Effector memory CD8-positive, alpha-beta T cell (primary cell): Measurements from ENCODE around the gene CIART.
"Not testable (repeated sequence)": the region's sequence is repeated elsewhere in the genome, so short reads cannot be mapped to it uniquely, and the experiment has no call there.

Experiments
- ATAC-seq: fragments of 150-1000 bp; cut with Tn5 transposase; replicated peaks from 2 replicates; pipeline ENCODE4 v1.10.0; 2021; ENCODE audit warnings: mild to moderate bottlenecking, moderate library complexity
- DNase-seq, 3 experiments: peaks; one replicate each; pipeline ENCODE4 v3.0.0; 2021
- H3K27ac Mint-ChIP-seq, 2 donors: one replicate each; pipeline ENCODE4 v1.8.0; 2022; ENCODE audit warnings: mild to moderate bottlenecking in 2 of 2, mixed read lengths in 2 of 2, moderate library complexity in 2 of 2
- H3K27me3 Mint-ChIP-seq, 2 donors: one replicate each; pipeline ENCODE4 v1.8.0; 2022; ENCODE audit warnings: mixed read lengths in 2 of 2
- H3K36me3 Mint-ChIP-seq: one replicate; pipeline ENCODE4 v1.8.0; 2022; ENCODE audit warnings: mild to moderate bottlenecking, moderate library complexity, mixed read lengths; ENCODE audit not compliant: insufficient read depth
- H3K4me1 Mint-ChIP-seq, 2 donors: one replicate each; pipeline ENCODE4 v1.8.0; 2022; ENCODE audit warnings: low read depth in 2 of 2, mixed read lengths in 2 of 2
- H3K4me3 Mint-ChIP-seq, 2 donors: one replicate each; pipeline ENCODE4 v1.8.0; 2022; ENCODE audit warnings: mild to moderate bottlenecking in 2 of 2, mixed read lengths in 2 of 2, moderate library complexity in 2 of 2
- H3K9me3 Mint-ChIP-seq, 2 donors: one replicate each; pipeline ENCODE4 v1.8.0; 2022; ENCODE audit warnings: mixed read lengths in 2 of 2

CIART gene

GRCh38 chr1:150302338-150302737, 20.0 kb downstream of the CIART start:
- peak overlapping the region in 1 of 2 donors; percentile 64 for H3K27ac Mint-ChIP-seq
- no peak for ATAC-seq
- no peak overlapping the region for H3K4me3 Mint-ChIP-seq

DNA sequence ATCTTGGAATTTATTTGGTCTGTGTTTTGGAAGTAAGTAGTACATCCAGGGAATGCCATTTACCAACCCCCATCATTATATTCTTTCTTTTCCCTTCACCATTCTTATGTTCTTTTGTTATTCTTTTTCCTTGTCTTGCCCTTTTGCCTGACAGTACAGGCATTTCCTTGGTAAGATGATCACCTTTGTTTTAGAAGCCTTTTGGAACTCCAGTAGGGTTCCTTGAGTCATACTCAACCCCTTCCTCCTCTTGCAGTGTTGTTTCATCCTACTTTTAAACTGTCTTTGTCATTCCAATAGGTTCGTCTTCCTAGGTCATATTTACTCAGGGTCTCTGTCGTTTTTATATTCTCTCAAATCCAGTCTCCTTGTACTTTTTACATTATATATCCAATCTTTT, 20.5 kb downstream of the CIART start:
- H3K27ac Mint-ChIP-seq: peak overlapping the region in 1 of 2 donors; percentile 22
- peaks cover 4% of the 10 kb centered on the region in 2 donors for H3K4me1 Mint-ChIP-seq
- no peak overlapping the region for H3K4me3 Mint-ChIP-seq
- ATAC-seq (no peak), DNase-seq (no peak)
- H3K9me3 Mint-ChIP-seq: no peaks in the 10 kb centered on the region
- H3K36me3 Mint-ChIP-seq: peaks cover 35% of the 10 kb centered on the region
- no peaks in the 10 kb centered on the region for H3K27me3 Mint-ChIP-seq

More at GRCh38 chr1:150302338-150302737, 20.0 kb downstream of the CIART start:
- Mint-ChIP-seq H3K36me3 (peaks cover 38% of the 10 kb centered on the region), H3K9me3 (no peaks in the 10 kb centered on the region), H3K4me1 (peaks cover 4% of the 10 kb centered on the region in 2 donors), H3K27me3 (no peaks in the 10 kb centered on the region)
- no peak for DNase-seq

- not testable (repeated sequence) for DNase-seq, H3K4me1 Mint-ChIP-seq, ATAC-seq, H3K36me3 Mint-ChIP-seq, H3K27me3 Mint-ChIP-seq, H3K9me3 Mint-ChIP-seq, H3K27ac Mint-ChIP-seq, H3K4me3 Mint-ChIP-seq
Observed at GRCh38 chr1:150308585-150308984, 26.2 kb downstream of the CIART start.

- Mint-ChIP-seq H3K36me3 (peaks cover 7% of the 10 kb centered on the region), H3K9me3 (no peaks in the 10 kb centered on the region), H3K27ac (no peak overlapping the region), H3K27me3 (no peaks in the 10 kb centered on the region), H3K4me1 (no peaks in the 10 kb centered on the region), H3K4me3 (no peak overlapping the region)
- no peak for DNase-seq
- no peak for ATAC-seq
Observed at GRCh38 chr1:150309758-150310508, 27.6 kb downstream of the CIART start.

GRCh38 chr1:150311762-150312161, 29.4 kb downstream of the CIART start:
- Mint-ChIP-seq H3K4me3 (no peak overlapping the region), H3K9me3 (no peaks in the 10 kb centered on the region), H3K27me3 (no peaks in the 10 kb centered on the region), H3K27ac (no peak overlapping the region), H3K4me1 (no peaks in the 10 kb centered on the region), H3K36me3 (peaks cover 10% of the 10 kb centered on the region)
- no peak for ATAC-seq
- no peak for DNase-seq

- H3K9me3 Mint-ChIP-seq, ATAC-seq, DNase-seq, H3K36me3 Mint-ChIP-seq, H3K4me3 Mint-ChIP-seq, H3K27me3 Mint-ChIP-seq, H3K27ac Mint-ChIP-seq, H3K4me1 Mint-ChIP-seq: not testable (repeated sequence)
Observed at GRCh38 chr1:150314691-150315090, 32.3 kb downstream of the CIART start.

- ATAC-seq (no peak), DNase-seq (no peak)
- Mint-ChIP-seq H3K4me1 (peaks cover 12 to 17% of the 10 kb centered on the region in 2 donors), H3K9me3 (no peaks in the 10 kb centered on the region), H3K4me3 (peak overlapping the region; percentile 96 to 100), H3K27ac (peak overlapping the region; percentile 97 to 99), H3K36me3 (peaks cover 41% of the 10 kb centered on the region), H3K27me3 (no peaks in the 10 kb centered on the region)
Observed at GRCh38 chr1:150320667-150320978, 38.3 kb downstream of the CIART start.

DNA sequence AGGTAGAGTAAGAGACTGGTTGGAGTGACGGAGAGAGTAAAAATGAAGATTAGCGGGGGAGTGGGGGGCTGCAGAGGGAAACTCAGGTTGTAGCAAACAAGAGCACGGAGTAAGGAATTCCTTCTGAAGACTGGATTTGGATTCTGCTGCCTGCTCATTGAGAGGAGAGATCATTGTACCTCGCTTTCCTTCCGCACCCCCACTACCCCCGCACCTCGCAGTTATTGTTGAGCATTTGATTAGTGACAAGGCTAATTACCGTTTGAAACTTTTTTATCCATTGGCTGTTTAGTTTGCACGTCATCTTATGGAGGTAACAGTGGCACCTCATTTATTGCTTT, 39.4 kb downstream of the CIART start:
- Mint-ChIP-seq H3K27me3 (no peaks in the 10 kb centered on the region), H3K4me3 (peak overlapping the region; percentile 96 to 100), H3K27ac (peak overlapping the region; percentile 97 to 99), H3K4me1 (peaks cover 14 to 22% of the 10 kb centered on the region in 2 donors), H3K36me3 (peaks cover 50% of the 10 kb centered on the region), H3K9me3 (no peaks in the 10 kb centered on the region)
- ATAC-seq (peak; percentile 10), DNase-seq (peak in 2 of 3 experiments; percentile 8 to 15)

GRCh38 chr1:150322310-150322709, 40.0 kb downstream of the CIART start:
- peak overlapping the region; percentile 96 to 100 for H3K4me3 Mint-ChIP-seq
- H3K27me3 Mint-ChIP-seq: no peaks in the 10 kb centered on the region
- peaks cover 14 to 22% of the 10 kb centered on the region in 2 donors for H3K4me1 Mint-ChIP-seq
- H3K9me3 Mint-ChIP-seq: no peaks in the 10 kb centered on the region
- DNase-seq (no peak), ATAC-seq (no peak)
- peaks cover 53% of the 10 kb centered on the region for H3K36me3 Mint-ChIP-seq
- H3K27ac Mint-ChIP-seq: peak overlapping the region; percentile 97 to 99

DNA sequence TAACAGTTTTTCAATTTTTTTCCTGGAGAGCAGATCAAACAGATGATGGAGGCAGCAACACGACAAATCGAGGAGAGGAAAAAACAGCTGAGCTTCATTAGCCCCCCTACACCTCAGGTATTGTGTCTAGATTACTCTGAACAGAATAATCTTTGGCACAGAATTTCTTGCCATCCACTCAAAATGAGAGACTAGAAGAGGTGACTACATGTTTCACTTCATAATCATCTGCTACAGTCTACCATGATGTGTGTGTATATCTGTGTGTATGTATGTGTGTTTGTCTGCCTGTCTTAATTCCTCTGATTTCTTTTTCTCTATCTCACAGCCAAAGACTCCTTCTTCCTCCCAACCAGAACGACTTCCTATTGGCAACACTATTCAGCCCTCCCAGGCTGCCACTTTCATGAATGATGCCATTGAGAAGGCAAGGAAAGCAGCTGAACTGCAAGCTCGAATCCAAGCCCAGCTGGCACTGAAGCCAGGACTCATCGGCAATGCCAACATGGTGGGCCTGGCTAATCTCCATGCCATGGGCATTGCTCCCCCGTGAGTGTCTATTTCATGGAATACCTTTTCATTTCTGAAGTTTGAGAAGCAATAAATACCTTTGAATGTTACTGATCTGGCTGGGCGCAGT, 50.4 kb downstream of the CIART start:
- ATAC-seq (no peak), DNase-seq (no peak)
- Mint-ChIP-seq H3K4me3 (no peak overlapping the region), H3K36me3 (peaks cover 97% of the 10 kb centered on the region), H3K27ac (peak overlapping the region in 1 of 2 donors; percentile 68), H3K27me3 (no peaks in the 10 kb centered on the region), H3K9me3 (no peaks in the 10 kb centered on the region), H3K4me1 (peaks cover 8 to 9% of the 10 kb centered on the region in 2 donors)
